GDM1 (cell line): ENCODE measurements around the gene MAP3K12.
"Not testable (repeated sequence)": the region's sequence is repeated elsewhere in the genome, so short reads cannot be mapped to it uniquely, and the experiment has no call there.

Experiments used
- DNase-seq: peaks from one replicate; lab custom pipeline; 2025; lab: John Stamatoyannopoulos, UW

Gene MAP3K12

GRCh38 chr12:53499266-53500141 lies at the start of gene MAP3K12:
TSS of gene MAP3K12 (minus strand) at chr12:53499458. CDS start at chr12:53487391, 12,067 bp downstream.
- DNase-seq = peak; percentile 32

- DNase-seq = not testable (repeated sequence)
These were observed 49.1 kb upstream of the MAP3K12 start for GRCh38 chr12:53548354-53548753.

- DNase-seq = peak; percentile 25
These were observed 44.3 kb upstream of the MAP3K12 start for GRCh38 chr12:53543539-53543938.

GRCh38 chr12:53539526-53539925 lies 40.3 kb upstream of the MAP3K12 start:
- DNase-seq = no peak

GRCh38 chr12:53538209-53538689 lies 39.0 kb upstream of the MAP3K12 start:
- no peak for DNase-seq

- DNase-seq = no peak
These were observed 37.7 kb upstream of the MAP3K12 start for GRCh38 chr12:53536962-53537361.

- no peak for DNase-seq
These were observed 34.2 kb upstream of the MAP3K12 start for GRCh38 chr12:53533471-53533870.

- no peak for DNase-seq
These were observed 33.5 kb upstream of the MAP3K12 start for GRCh38 chr12:53532524-53533445.

- DNase-seq = no peak
These were observed 32.8 kb upstream of the MAP3K12 start for GRCh38 chr12:53532021-53532420.

GRCh38 chr12:53530920-53531319 lies 31.7 kb upstream of the MAP3K12 start:
- no peak for DNase-seq

GRCh38 chr12:53530061-53530460 lies 30.8 kb upstream of the MAP3K12 start:
- DNase-seq = no peak

- DNase-seq = no peak
These were observed 25.2 kb upstream of the MAP3K12 start for GRCh38 chr12:53524476-53524875.

- no peak for DNase-seq
These were observed 23.9 kb upstream of the MAP3K12 start for GRCh38 chr12:53523131-53523530.

GRCh38 chr12:53518381-53518780 lies 19.1 kb upstream of the MAP3K12 start:
- no peak for DNase-seq

- no peak for DNase-seq
These were observed 17.6 kb upstream of the MAP3K12 start for GRCh38 chr12:53516758-53517455.

- no peak for DNase-seq
These were observed 16.0 kb upstream of the MAP3K12 start for GRCh38 chr12:53515291-53515680.

- DNase-seq = no peak
These were observed 15.5 kb upstream of the MAP3K12 start for GRCh38 chr12:53514628-53515290.

- no peak for DNase-seq
These were observed 14.6 kb upstream of the MAP3K12 start for GRCh38 chr12:53513712-53514410.

GRCh38 chr12:53510181-53510812 lies 11.0 kb upstream of the MAP3K12 start:
- no peak for DNase-seq

GRCh38 chr12:53508534-53509170 lies 9.4 kb upstream of the MAP3K12 start:
- DNase-seq = peak; percentile 64
